Ureter (tissue), 1 donor: ENCODE results near the gene SSH3. TPM values are rescaled to one million over a fixed set of nuclear protein-coding genes. Genes with fewer than 3 reads are reported as not detected.
A peak's percentile ranks its signal among the peaks of the same experiment; 100 is the strongest.
"Not testable (repeated sequence)": the region's sequence is repeated elsewhere in the genome, so short reads cannot be mapped to it uniquely, and the experiment has no call there.

Source experiments
- DNase-seq: peaks from one replicate; pipeline ENCODE4 v3.0.0-alpha.2; 2020; ENCODE audit warnings: low spot score
- total RNA-seq: library from RNA; stranded (reverse); gene quantifications from one replicate; pipeline ENCODE4 v1.2.4, GENCODE V29; 2023
- donor health status: DM: yes; HTN: yes; CAD: no.

Gene SSH3
- total RNA-seq, 1 donor from 2014 or later = 258 TPM

- DNase-seq = no peak
Measured at GRCh38 chr11:67311556-67312082, 8.3 kb downstream of the SSH3 start.

GRCh38 chr11:67312187-67313021 lies 9.1 kb downstream of the SSH3 start:
- peak; percentile 94 for DNase-seq

- DNase-seq = no peak
Measured at GRCh38 chr11:67313125-67313890, 10.0 kb downstream of the SSH3 start.

- DNase-seq = no peak
Measured at GRCh38 chr11:67314218-67314617, 10.9 kb downstream of the SSH3 start.

GRCh38 chr11:67315325-67315909 lies 12.1 kb downstream of the SSH3 start:
- no peak for DNase-seq

- DNase-seq = no peak
Measured at GRCh38 chr11:67316882-67317204, 13.5 kb downstream of the SSH3 start.

- DNase-seq = peak; percentile 98
Measured at GRCh38 chr11:67317205-67317887, 14.0 kb downstream of the SSH3 start.

GRCh38 chr11:67317888-67318555 lies 14.7 kb downstream of the SSH3 start:
- no peak for DNase-seq

- DNase-seq = not testable (repeated sequence)
Measured at GRCh38 chr11:67318876-67319275, 15.5 kb downstream of the SSH3 start.

GRCh38 chr11:67320011-67320410 lies 16.7 kb downstream of the SSH3 start:
- DNase-seq = no peak

- DNase-seq = no peak
Measured at GRCh38 chr11:67320691-67321090, 17.4 kb downstream of the SSH3 start.

GRCh38 chr11:67321313-67321871 lies 18.1 kb downstream of the SSH3 start:
- DNase-seq = no peak

- DNase-seq = no peak
Measured at GRCh38 chr11:67322049-67322448, 18.7 kb downstream of the SSH3 start.

- no peak for DNase-seq
Measured at GRCh38 chr11:67323526-67323925, 20.2 kb downstream of the SSH3 start.

- no peak for DNase-seq
Measured at GRCh38 chr11:67332081-67332691, 28.9 kb downstream of the SSH3 start.

- no peak for DNase-seq
Measured at GRCh38 chr11:67337257-67337656, 33.9 kb downstream of the SSH3 start.

- no peak for DNase-seq
Measured at GRCh38 chr11:67344264-67344663, 40.9 kb downstream of the SSH3 start.

- no peak for DNase-seq
Measured at GRCh38 chr11:67345247-67345919, 42.1 kb downstream of the SSH3 start.

- DNase-seq = no peak
Measured at GRCh38 chr11:67345920-67346819, 42.8 kb downstream of the SSH3 start.
